Common myeloid progenitor, CD34-positive (primary cell): Measurements from ENCODE around the gene CSF1.

ENCODE experiments used
- CTCF ChIA-PET: fragments of 350-600 bp; sonication (Branson Sonifier 250); formaldehyde crosslinking; loops from one replicate; lab custom pipeline; 2021; ENCODE audit warnings: antibody characterized with exemption; lab: Charles Lee
- POLR2A ChIA-PET: fragments of 350-600 bp; sonication (Branson Sonifier 250); formaldehyde crosslinking; loops from one replicate; lab custom pipeline; 2021; ENCODE audit warnings: antibody characterized with exemption; lab: Charles Lee
- DNase-seq, 3 donors: peaks; one replicate each; pipeline versions ENCODE4 v3.0.0 to v3.0.0-alpha.2; 2013
- H3K27ac ChIP-seq, 2 experiments: 1 replicate in 1 of 2; 2 replicates in 1 of 2; pipeline ENCODE4 v1.7.0; 2013; ENCODE audit warnings: inconsistent platforms in 2 of 2, low read length in 2 of 2, mild to moderate bottlenecking in 2 of 2, low read depth in 1 of 2, moderate library complexity in 1 of 2; ENCODE audit not compliant: severe bottlenecking in 2 of 2, insufficient read depth in 1 of 2, poor library complexity in 1 of 2
- H3K27me3 ChIP-seq, 5 experiments: replicated peaks in 2 of 5; 1 replicate in 3 of 5; 2 replicates in 2 of 5; pipeline versions ENCODE4 v1.6.1 to v1.7.0; 2013; ENCODE audit warnings: low read length in 4 of 5, mild to moderate bottlenecking in 2 of 5, moderate library complexity in 2 of 5, inconsistent platforms in 1 of 5; ENCODE audit not compliant: insufficient read depth in 5 of 5, control insufficient read depth in 4 of 5
- H3K36me3 ChIP-seq, 4 experiments: 1 replicate in 2 of 4; 2 replicates in 2 of 4; pipeline versions ENCODE4 v1.6.1 to v1.7.0; 2013; ENCODE audit warnings: low read length in 3 of 4, control low read depth in 1 of 4, mild to moderate bottlenecking in 1 of 4; ENCODE audit not compliant: control insufficient read depth in 4 of 4, insufficient read depth in 4 of 4
- H3K4me1 ChIP-seq, 4 experiments: 1 replicate in 3 of 4; 2 replicates in 1 of 4; pipeline versions ENCODE4 v1.6.1 to v1.7.1; 2013; ENCODE audit warnings: low read length in 3 of 4, mild to moderate bottlenecking in 3 of 4, control low read depth in 1 of 4, inconsistent platforms in 1 of 4, moderate library complexity in 1 of 4; ENCODE audit not compliant: control insufficient read depth in 4 of 4, insufficient read depth in 4 of 4; ENCODE audit errors: control extremely low read depth in 1 of 4
- H3K4me3 ChIP-seq, 7 experiments: 1 replicate in 4 of 7; 2 replicates in 3 of 7; pipeline versions ENCODE4 v1.5.1 to v1.7.0; 2013; ENCODE audit warnings: mild to moderate bottlenecking in 7 of 7, low read length in 6 of 7, moderate library complexity in 6 of 7, inconsistent platforms in 2 of 7, low read depth in 2 of 7, control low read depth in 1 of 7; ENCODE audit not compliant: insufficient read depth in 4 of 7, control insufficient read depth in 1 of 7; ENCODE audit errors: extremely low read depth in 1 of 7
- H3K9me3 ChIP-seq, 5 experiments: 1 replicate in 4 of 5; 2 replicates in 1 of 5; pipeline versions ENCODE4 v1.6.1 to v1.7.1; 2013; ENCODE audit warnings: low read length in 4 of 5, mild to moderate bottlenecking in 2 of 5, inconsistent platforms in 1 of 5, low read depth in 1 of 5, moderate library complexity in 1 of 5; ENCODE audit not compliant: control insufficient read depth in 4 of 5, insufficient read depth in 2 of 5; ENCODE audit errors: control extremely low read depth in 1 of 5
- WGBS: methylation state at CpG from one replicate; pipeline ENCODE4 v1.1.5; 2013; ENCODE audit not compliant: insufficient coverage; 5-methylcytosine and 5-hydroxymethylcytosine counted together

CSF1 gene

DNA sequence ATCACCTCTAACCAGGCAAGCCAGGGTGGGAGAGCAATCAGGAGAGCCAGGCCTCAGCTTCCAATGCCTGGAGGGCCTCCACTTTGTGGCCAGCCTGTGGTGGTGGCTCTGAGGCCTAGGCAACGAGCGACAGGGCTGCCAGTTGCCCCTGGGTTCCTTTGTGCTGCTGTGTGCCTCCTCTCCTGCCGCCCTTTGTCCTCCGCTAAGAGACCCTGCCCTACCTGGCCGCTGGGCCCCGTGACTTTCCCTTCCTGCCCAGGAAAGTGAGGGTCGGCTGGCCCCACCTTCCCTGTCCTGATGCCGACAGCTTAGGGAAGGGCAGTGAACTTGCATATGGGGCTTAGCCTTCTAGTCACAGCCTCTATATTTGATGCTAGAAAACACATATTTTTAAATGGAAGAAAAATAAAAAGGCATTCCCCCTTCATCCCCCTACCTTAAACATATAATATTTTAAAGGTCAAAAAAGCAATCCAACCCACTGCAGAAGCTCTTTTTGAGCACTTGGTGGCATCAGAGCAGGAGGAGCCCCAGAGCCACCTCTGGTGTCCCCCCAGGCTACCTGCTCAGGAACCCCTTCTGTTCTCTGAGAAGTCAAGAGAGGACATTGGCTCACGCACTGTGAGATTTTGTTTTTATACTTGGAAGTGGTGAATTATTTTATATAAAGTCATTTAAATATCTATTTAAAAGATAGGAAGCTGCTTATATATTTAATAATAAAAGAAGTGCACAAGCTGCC is 19.8 kb downstream of the CSF1 start:
- POLR2A ChIA-PET: interaction anchor here (0.5 kb wide), 1 partner anchor 977 kb away, joined by 3 read pairs; no protein-coding TSS in a partner anchor
- H3K36me3 ChIP-seq: peaks cover 0 to 5% (median 0%) of the 10 kb centered on the region in 4 experiments

GRCh38 chr1:109931189-109931731 is 20.6 kb downstream of the CSF1 start:
- Histone ChIP-seq H3K36me3 (peaks cover 0 to 5% (median 0%) of the 10 kb centered on the region in 4 experiments), H3K4me1 (peaks cover 0 to 9% (median 8%) of the 10 kb centered on the region in 4 experiments), H3K27me3 (no peaks in the 10 kb centered on the region), H3K27ac (no peak overlapping the region), H3K9me3 (no peaks in the 10 kb centered on the region), H3K4me3 (no peak overlapping the region)
- no peak for DNase-seq
- CTCF ChIA-PET: interaction anchor here (0.7 to 1.9 kb wide), 5 partner anchors 13 to 291 kb away, joined by 3 to 5 read pairs (median 4); no protein-coding TSS in a partner anchor
- POLR2A ChIA-PET: no interaction called here
- WGBS: 95% methylated on average over 6 of the region's 10 CpGs

More for the DNA sequence above, 19.8 kb downstream of the CSF1 start:
- CTCF ChIA-PET: interaction anchor here (0.7 to 1.9 kb wide), 9 partner anchors 10 to 156 kb away, joined by 3 to 5 read pairs (median 3); partner anchors contain the start of gene AHCYL1
- Histone ChIP-seq H3K4me3 (no peak overlapping the region), H3K4me1 (peaks cover 0 to 9% (median 8%) of the 10 kb centered on the region in 4 experiments), H3K9me3 (no peaks in the 10 kb centered on the region), H3K27me3 (no peaks in the 10 kb centered on the region), H3K27ac (no peak overlapping the region)
- WGBS: 97% methylated on average over 5 of the region's 9 CpGs
- DNase-seq: no peak

GRCh38 chr1:109931911-109932636 is 21.4 kb downstream of the CSF1 start:
- CTCF ChIA-PET: interaction anchor here (1.0 to 1.9 kb wide), 4 partner anchors 13 to 292 kb away, joined by 3 to 5 read pairs (median 4); no protein-coding TSS in a partner anchor

GRCh38 chr1:109932679-109933078 is 22.0 kb downstream of the CSF1 start:
- Histone ChIP-seq H3K27ac (no peak overlapping the region), H3K36me3 (peaks cover 0 to 5% (median 0%) of the 10 kb centered on the region in 4 experiments), H3K4me3 (no peak overlapping the region), H3K27me3 (no peaks in the 10 kb centered on the region), H3K9me3 (peaks cover 0 to 7% (median 4%) of the 10 kb centered on the region in 5 experiments), H3K4me1 (peaks cover 0 to 9% (median 8%) of the 10 kb centered on the region in 4 experiments)
- CTCF ChIA-PET: interaction anchor here (1.0 to 1.9 kb wide), 3 partner anchors 12 to 293 kb away, joined by 3 to 4 read pairs (median 4); no protein-coding TSS in a partner anchor
- no peak for DNase-seq
- 94% methylated on average over 2 of the region's 5 CpGs for WGBS
- POLR2A ChIA-PET: no interaction called here

More at GRCh38 chr1:109931911-109932636, 21.4 kb downstream of the CSF1 start:
- H3K27ac ChIP-seq: no peak overlapping the region
- H3K4me1 ChIP-seq: peaks cover 0 to 9% (median 8%) of the 10 kb centered on the region in 4 experiments
- POLR2A ChIA-PET: no interaction called here
- peaks cover 0 to 5% (median 0%) of the 10 kb centered on the region in 4 experiments for H3K36me3 ChIP-seq
- no peak overlapping the region for H3K4me3 ChIP-seq
- WGBS: 100% methylated on average over 2 of the region's 3 CpGs
- H3K27me3 ChIP-seq: no peaks in the 10 kb centered on the region
- peaks cover 0 to 5% (median 4%) of the 10 kb centered on the region in 5 experiments for H3K9me3 ChIP-seq
- no peak for DNase-seq

GRCh38 chr1:109933856-109934711 is 23.4 kb downstream of the CSF1 start:
- WGBS: 22% methylated on average over 8 of the region's 10 CpGs
- no peaks in the 10 kb centered on the region for H3K27me3 ChIP-seq
- peaks cover 0 to 16% (median 4%) of the 10 kb centered on the region in 5 experiments for H3K9me3 ChIP-seq
- DNase-seq: peak; percentile 26 to 77 (median 61)
- peaks cover 0 to 9% (median 8%) of the 10 kb centered on the region in 4 experiments for H3K4me1 ChIP-seq
- POLR2A ChIA-PET: no interaction called here
- H3K27ac ChIP-seq: no peak overlapping the region
- CTCF ChIA-PET: interaction anchor here (1.2 kb wide), 1 partner anchor 159 kb away, joined by 5 read pairs; no protein-coding TSS in a partner anchor
- H3K36me3 ChIP-seq: peaks cover 0 to 5% (median 0%) of the 10 kb centered on the region in 4 experiments
- no peak overlapping the region for H3K4me3 ChIP-seq

DNA sequence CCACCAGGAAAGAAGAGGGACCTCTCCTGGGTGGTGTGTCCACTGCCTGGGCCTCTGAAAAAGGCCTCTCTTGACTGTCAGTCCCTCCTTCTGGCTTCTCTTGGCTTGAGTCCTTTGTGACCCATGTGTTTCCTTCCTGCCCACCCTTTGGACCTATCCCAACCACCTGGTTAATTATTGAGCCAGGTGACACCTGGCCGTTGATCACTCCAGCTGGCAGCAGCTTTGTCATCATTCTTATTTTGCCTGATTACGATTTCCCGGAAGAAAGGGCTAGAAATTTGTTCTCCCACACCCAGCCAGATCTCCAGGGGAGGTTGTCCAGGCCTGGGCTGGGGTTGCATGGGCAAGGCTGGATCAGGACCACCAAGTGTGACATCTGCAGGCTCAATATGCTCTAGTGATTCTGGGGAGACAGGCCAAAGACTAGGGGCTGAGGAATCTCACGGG is 24.8 kb downstream of the CSF1 start:
- no peaks in the 10 kb centered on the region for H3K27me3 ChIP-seq
- 68% methylated on average over 4 of the region's 4 CpGs for WGBS
- no peak for DNase-seq
- no peaks in the 10 kb centered on the region for H3K36me3 ChIP-seq
- H3K4me1 ChIP-seq: peaks cover 0 to 9% (median 8%) of the 10 kb centered on the region in 4 experiments
- no peak overlapping the region for H3K27ac ChIP-seq
- CTCF ChIA-PET: interaction anchor here (1.3 kb wide), 1 partner anchor 9 kb away, joined by 3 read pairs; no protein-coding TSS in a partner anchor
- peaks cover 0 to 16% (median 4%) of the 10 kb centered on the region in 5 experiments for H3K9me3 ChIP-seq
- POLR2A ChIA-PET: no interaction called here
- no peak overlapping the region for H3K4me3 ChIP-seq
